ENCODE data around the gene LZTFL1.

DNA sequence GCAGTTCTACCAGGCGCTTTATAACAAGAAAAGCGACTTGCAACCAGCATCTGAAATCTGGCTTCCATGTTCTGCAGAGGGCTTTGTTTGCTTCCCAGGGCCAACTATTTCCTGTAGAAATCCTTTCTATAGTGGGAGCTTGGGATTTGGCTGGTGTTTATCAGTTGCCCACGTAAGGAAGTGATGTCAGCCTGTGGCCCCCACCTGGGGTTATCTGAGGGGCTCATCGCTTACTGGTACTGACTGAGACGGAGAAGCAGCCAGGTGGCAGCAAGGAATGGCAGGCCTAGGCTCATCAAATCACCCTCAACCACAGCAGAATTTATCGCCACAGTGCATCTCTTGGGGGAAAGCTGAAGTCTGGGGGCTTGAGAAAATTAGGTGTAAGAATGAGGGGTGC, 29.9 kb upstream of the LZTFL1 start:
- no peak for TF ChIP-seq POLR2AphosphoS5 (IDR thresholded peaks at IDR 0.05; ENCODE audit: low read depth, low read length)
- TF ChIP-seq POLR2A (IDR thresholded peaks at IDR 0.05; ENCODE audit: low read depth, low read length), result no peak

All from GM12892 (cell line).